GM20000 (cell line): ENCODE data around the gene CHSY1.

Experiments
- DNase-seq: peaks from one replicate; pipeline ENCODE4 v3.0.0; 2012; ENCODE audit warnings: low spot score
- TF ChIP-seq, protein P1 (sequence below): IDR thresholded peaks from 2 replicates; pipeline ENCODE4 v1.5.1; 2012; ENCODE audit warnings: mild to moderate bottlenecking, control low read depth; ENCODE audit errors: extremely low read depth, missing control alignments

Gene CHSY1

DNA sequence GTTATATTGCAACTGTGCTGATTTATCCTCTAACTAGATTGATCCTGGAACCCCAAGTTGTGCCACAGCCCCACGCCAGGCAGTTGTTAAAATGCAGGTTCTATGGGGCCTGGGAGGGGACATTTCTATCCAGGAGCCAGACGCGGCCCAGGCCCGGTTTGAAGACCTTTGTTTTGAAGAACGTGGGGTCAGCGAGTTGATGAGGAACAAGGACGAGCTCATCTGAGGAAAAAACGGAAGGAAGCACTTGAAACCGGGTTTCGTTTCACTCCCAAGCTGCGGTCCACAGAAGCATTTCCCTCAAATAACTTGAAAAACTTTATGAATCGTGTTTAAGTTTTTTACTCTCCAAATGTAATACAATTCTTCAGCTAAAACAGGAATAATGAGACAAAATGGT, 76.4 kb downstream of the CHSY1 start:
- DNase-seq: no peak
- TF ChIP-seq, protein P1, sequence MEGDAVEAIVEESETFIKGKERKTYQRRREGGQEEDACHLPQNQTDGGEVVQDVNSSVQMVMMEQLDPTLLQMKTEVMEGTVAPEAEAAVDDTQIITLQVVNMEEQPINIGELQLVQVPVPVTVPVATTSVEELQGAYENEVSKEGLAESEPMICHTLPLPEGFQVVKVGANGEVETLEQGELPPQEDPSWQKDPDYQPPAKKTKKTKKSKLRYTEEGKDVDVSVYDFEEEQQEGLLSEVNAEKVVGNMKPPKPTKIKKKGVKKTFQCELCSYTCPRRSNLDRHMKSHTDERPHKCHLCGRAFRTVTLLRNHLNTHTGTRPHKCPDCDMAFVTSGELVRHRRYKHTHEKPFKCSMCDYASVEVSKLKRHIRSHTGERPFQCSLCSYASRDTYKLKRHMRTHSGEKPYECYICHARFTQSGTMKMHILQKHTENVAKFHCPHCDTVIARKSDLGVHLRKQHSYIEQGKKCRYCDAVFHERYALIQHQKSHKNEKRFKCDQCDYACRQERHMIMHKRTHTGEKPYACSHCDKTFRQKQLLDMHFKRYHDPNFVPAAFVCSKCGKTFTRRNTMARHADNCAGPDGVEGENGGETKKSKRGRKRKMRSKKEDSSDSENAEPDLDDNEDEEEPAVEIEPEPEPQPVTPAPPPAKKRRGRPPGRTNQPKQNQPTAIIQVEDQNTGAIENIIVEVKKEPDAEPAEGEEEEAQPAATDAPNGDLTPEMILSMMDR: no peak

DNA sequence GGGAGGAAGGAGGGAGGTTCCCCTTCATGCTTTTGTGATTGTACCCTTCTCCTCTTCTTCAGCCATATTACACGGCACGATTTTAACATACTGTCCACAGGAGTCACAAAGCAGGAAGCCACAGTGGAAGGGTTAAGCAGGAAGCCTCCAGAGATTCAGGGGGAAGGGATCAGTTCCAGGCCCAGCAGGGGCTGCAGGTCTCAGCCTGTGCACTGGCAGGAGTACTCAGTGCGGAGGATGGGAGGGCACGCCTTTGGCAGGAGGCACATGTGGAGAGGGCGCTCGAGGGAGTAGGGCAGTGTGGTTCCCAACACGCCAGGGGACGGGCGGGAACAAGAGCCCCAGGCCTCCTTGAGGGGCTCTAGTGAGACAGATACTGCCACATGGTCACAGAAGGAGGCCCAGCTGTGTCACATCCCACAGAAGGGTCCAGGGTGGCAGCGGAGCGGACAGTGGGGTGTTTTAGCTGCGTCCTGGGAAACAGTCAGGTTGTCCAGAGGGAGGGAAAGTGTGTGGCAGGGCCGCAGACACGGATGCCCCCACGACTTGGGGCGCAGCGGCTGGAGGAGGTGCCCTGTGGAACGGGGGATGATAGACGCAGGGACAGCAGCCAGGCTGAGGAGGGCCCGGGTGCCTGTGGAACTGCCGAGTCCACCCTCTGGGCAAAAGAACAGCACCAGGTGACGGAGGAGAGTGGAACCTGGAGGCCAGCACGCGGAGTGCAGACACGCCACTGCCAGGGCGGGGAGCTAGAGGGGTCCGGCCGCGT, 77.5 kb downstream of the CHSY1 start:
- no peak for DNase-seq
- TF ChIP-seq, protein P1: no peak

DNA sequence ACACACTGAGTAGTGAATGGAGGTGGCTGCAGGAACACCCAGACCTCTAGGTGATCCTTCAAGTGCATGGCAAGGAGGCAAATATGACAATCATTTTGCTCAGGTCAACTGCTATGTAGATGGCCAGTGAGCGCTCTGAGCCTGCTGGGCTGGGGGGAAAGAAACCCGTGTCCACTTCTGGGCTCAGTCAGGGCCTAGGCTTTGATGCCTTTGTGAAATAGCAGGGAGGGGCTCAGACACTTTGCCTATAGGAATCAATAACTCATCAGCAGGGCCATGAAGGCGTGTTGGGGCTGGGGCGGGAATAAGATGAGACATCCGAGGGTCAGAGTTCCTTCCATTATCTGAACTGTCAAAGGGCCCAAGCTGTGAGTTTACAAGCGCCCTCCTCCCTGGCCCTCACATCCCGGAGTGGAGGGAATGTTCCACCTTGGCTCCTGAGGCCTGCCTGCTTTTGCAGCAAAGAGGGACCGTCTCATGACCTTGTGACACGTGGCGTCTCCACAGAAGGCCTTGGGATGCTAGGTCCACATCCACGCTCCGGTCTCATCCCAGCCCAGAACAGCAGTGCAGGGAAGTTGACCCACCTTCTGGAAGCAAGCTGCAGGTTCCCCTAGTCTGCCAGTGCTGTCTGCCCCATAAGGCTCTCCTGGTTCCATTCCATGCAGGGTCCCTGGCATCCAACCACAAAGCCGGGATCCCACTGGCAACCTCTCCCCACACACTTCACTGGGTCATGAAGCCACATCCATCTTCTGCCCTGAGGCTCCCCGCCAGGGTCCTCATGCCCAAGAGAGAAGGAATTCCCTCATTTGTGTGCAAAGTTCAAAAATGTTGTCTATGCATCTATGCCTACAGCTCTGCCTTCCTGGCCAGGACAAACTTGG, 78.4 kb downstream of the CHSY1 start:
- TF ChIP-seq, protein P1: no peak
- no peak for DNase-seq

DNA sequence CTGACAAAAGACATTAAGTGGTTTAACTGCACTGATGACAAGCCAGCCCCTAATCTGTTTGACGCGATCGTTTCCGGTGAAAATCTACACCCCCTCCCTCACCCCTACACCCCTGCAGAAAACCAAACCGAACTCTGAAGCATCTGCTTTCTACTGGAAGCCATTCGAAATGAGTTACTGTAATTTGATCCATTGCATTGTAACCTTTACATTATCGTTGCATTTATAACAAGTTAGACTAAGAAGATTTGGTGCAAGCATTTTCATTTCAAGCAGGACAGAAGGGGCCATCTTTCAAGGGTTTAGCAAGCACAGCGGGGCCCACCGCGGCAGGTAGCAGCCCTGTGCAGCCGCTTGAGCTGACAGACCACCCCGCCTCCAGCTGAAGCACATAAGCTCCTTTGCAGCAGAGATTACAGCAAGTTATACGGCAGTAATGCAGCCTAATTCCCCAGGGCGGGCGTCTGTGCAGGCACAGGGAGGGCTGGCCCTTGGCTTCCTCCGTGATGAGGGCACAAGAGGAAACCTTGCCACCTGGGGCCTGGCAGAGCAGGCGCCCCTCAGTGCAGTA, 79.3 kb downstream of the CHSY1 start:
- TF ChIP-seq, protein P1: no peak
- DNase-seq: no peak

DNA sequence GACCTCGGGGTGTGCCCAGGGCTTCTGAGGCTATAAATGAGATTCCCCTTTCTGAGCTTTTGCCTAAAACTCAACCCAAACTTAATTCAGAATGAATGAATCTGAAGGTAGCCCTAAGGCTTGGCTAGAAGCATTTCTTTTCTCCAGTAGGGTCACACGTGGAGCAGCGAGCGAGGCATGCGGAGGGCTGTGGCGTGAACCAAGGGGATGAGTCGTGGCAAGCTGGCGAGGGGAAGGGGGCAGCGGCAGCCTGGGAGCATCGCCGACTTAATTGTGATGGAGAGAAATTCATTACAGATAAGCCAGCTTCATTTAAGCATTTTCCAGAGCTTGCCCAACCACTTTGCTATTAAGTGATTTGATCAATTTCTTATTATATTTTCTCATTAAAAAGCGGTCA, 79.9 kb downstream of the CHSY1 start:
- no peak for DNase-seq
- TF ChIP-seq, protein P1: no peak

DNA sequence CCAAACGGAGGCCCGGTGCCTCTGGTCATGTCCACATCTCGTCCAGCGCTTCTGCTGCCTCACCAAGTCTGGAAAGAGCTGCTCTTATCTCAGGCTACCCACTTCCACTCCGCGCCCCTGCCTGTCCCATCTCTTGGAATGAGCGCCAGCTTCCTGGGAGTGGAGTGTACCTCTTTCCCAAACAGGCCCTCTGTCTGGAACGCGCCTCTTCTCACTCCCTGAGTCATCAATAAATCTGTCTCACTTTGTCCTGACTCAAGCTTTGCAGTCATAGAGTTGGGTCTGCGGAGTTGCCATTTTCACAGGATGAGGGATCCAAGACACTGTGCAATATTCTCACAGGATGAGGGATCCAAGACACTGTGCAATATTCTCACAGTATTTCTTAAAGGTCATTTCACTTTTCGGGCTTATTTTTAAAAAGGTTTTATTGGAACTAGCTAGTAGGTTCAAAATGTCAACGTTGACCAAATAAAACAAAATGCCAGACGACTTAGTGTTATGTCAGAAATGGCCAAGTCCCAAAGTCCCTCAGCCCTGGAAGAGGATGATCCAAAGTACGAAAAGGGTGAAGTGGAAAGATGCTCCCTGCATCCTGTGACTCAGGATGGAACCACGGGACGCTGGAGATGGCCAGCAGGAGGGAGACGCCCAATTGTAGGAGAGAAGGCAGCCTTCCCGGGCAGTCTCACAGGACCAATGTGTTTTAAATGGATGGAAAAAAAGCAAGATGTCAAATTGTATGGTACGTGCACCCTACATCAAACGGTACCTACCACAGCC, 81.1 kb downstream of the CHSY1 start:
- TF ChIP-seq, protein P1: no peak

More for the DNA sequence above, 81.1 kb downstream of the CHSY1 start:
- no peak for DNase-seq
